Activated T-helper 2 cell treated with anti-CD3 and anti-CD28 coated beads, Interferon-gamma antibody, Interleukin-2, Interleukin-4, amounts not matched to agents 10 μg/mL and 5 μg/mL and 100 μg/mL, durations not matched to agents 14 hours and 24 hours and 36 hours (primary cell): ENCODE data around the gene TES. TPM values are rescaled to one million over a fixed set of nuclear protein-coding genes. Genes with fewer than 3 reads are reported as not detected.
A peak's percentile ranks its signal among the peaks of the same experiment; 100 is the strongest.

ENCODE experiments used
- DNase-seq: peaks from one replicate; pipeline ENCODE4 v3.0.0; 2021; ENCODE audit warnings: low spot score
- H3K27ac Mint-ChIP-seq: one replicate; pipeline ENCODE4 v1.8.0; 2021; ENCODE audit warnings: mixed read lengths
- H3K27me3 Mint-ChIP-seq: one replicate; pipeline ENCODE4 v1.8.0; 2021; ENCODE audit warnings: low read depth, mixed read lengths
- H3K36me3 Mint-ChIP-seq: one replicate; pipeline ENCODE4 v1.8.0; 2021; ENCODE audit warnings: low read depth, mixed read lengths
- H3K4me1 Mint-ChIP-seq: one replicate; pipeline ENCODE4 v1.8.0; 2021; ENCODE audit warnings: low read depth, mixed read lengths
- H3K4me3 Mint-ChIP-seq: one replicate; pipeline ENCODE4 v1.8.0; 2021; ENCODE audit warnings: low read depth, mild to moderate bottlenecking, moderate library complexity, mixed read lengths
- H3K9me3 Mint-ChIP-seq: one replicate; pipeline ENCODE4 v1.8.0; 2021; ENCODE audit warnings: mixed read lengths
- intact Hi-C: fragments of 100-400 bp; cut with micrococcal nuclease; formaldehyde crosslinking; loops from one replicate; pipeline ENCODE4 v1.15.1; 2023
- total RNA-seq: library from RNA; stranded (reverse); gene quantifications from 2 replicates; pipeline ENCODE4 v1.2.3, GENCODE V29; 2022

TES gene
- total RNA-seq, 1 donor from 2014 or later, result 44.3 TPM

- no peaks in the 10 kb centered on the region for H3K27me3 Mint-ChIP-seq
- intact Hi-C loops, result loop anchor here (5.0 to 10.0 kb wide), 4 partner anchors 33 to 800 kb away; partner anchors contain the start of genes CAPZA2 and ST7
- H3K4me1 Mint-ChIP-seq, result peaks cover 71% of the 10 kb centered on the region
- H3K27ac Mint-ChIP-seq, result no peak overlapping the region
- H3K9me3 Mint-ChIP-seq, result no peaks in the 10 kb centered on the region
- no peak for DNase-seq
- peaks cover 28% of the 10 kb centered on the region for H3K36me3 Mint-ChIP-seq
- no peak overlapping the region for H3K4me3 Mint-ChIP-seq
Measured at GRCh38 chr7:116214921-116215320, 4.6 kb downstream of the TES start.

GRCh38 chr7:116215551-116215950 lies 5.2 kb downstream of the TES start:
- H3K27ac Mint-ChIP-seq, result no peak overlapping the region

GRCh38 chr7:116216956-116217571 lies 6.7 kb downstream of the TES start:
- H3K27me3 Mint-ChIP-seq, result no peaks in the 10 kb centered on the region
- intact Hi-C loops, result loop anchor here (5.0 to 10.0 kb wide), 3 partner anchors 35 to 798 kb away; partner anchors contain the start of gene ST7
- no peaks in the 10 kb centered on the region for H3K9me3 Mint-ChIP-seq
- no peak for DNase-seq
- no peak overlapping the region for H3K4me3 Mint-ChIP-seq
- H3K36me3 Mint-ChIP-seq, result peaks cover 28% of the 10 kb centered on the region
- H3K27ac Mint-ChIP-seq, result no peak overlapping the region
- H3K4me1 Mint-ChIP-seq, result peaks cover 70% of the 10 kb centered on the region

More at GRCh38 chr7:116215551-116215950, 5.2 kb downstream of the TES start:
- intact Hi-C loops, result loop anchor here (5.0 to 10.0 kb wide), 3 partner anchors 33 to 799 kb away; partner anchors contain the start of gene ST7
- peaks cover 28% of the 10 kb centered on the region for H3K36me3 Mint-ChIP-seq
- no peak for DNase-seq
- no peaks in the 10 kb centered on the region for H3K9me3 Mint-ChIP-seq
- H3K27me3 Mint-ChIP-seq, result no peaks in the 10 kb centered on the region
- H3K4me1 Mint-ChIP-seq, result peaks cover 70% of the 10 kb centered on the region
- no peak overlapping the region for H3K4me3 Mint-ChIP-seq

GRCh38 chr7:116218051-116218645 lies 7.8 kb downstream of the TES start:
- H3K4me1 Mint-ChIP-seq, result peaks cover 63% of the 10 kb centered on the region
- H3K9me3 Mint-ChIP-seq, result no peaks in the 10 kb centered on the region
- H3K27ac Mint-ChIP-seq, result no peak overlapping the region
- DNase-seq, result no peak
- no peak overlapping the region for H3K4me3 Mint-ChIP-seq
- intact Hi-C loops, result loop anchor here (5.0 to 10.0 kb wide), 3 partner anchors 36 to 797 kb away; partner anchors contain the start of gene ST7
- H3K36me3 Mint-ChIP-seq, result peaks cover 23% of the 10 kb centered on the region
- no peaks in the 10 kb centered on the region for H3K27me3 Mint-ChIP-seq

- no peak overlapping the region for H3K4me3 Mint-ChIP-seq
- peaks cover 62% of the 10 kb centered on the region for H3K4me1 Mint-ChIP-seq
- no peak overlapping the region for H3K27ac Mint-ChIP-seq
- peaks cover 21% of the 10 kb centered on the region for H3K36me3 Mint-ChIP-seq
- H3K9me3 Mint-ChIP-seq, result no peaks in the 10 kb centered on the region
- intact Hi-C loops, result loop anchor here (5.0 to 10.0 kb wide), 3 partner anchors 36 to 796 kb away; partner anchors contain the start of gene ST7
- no peak for DNase-seq
- no peaks in the 10 kb centered on the region for H3K27me3 Mint-ChIP-seq
Measured at GRCh38 chr7:116218747-116219146, 8.4 kb downstream of the TES start.

GRCh38 chr7:116219288-116219687 lies 8.9 kb downstream of the TES start:
- intact Hi-C loops, result loop anchor here (5.0 to 10.0 kb wide), 3 partner anchors 37 to 796 kb away; partner anchors contain the start of gene ST7
- no peaks in the 10 kb centered on the region for H3K27me3 Mint-ChIP-seq
- no peak overlapping the region for H3K27ac Mint-ChIP-seq
- peaks cover 62% of the 10 kb centered on the region for H3K4me1 Mint-ChIP-seq
- H3K9me3 Mint-ChIP-seq, result no peaks in the 10 kb centered on the region
- H3K36me3 Mint-ChIP-seq, result peaks cover 19% of the 10 kb centered on the region
- H3K4me3 Mint-ChIP-seq, result no peak overlapping the region
- DNase-seq, result no peak

- intact Hi-C loops, result loop anchor here (5.0 to 10.0 kb wide), 3 partner anchors 38 to 795 kb away; partner anchors contain the start of gene ST7
- Mint-ChIP-seq H3K27ac (no peak overlapping the region), H3K27me3 (no peaks in the 10 kb centered on the region), H3K9me3 (no peaks in the 10 kb centered on the region), H3K36me3 (peaks cover 16% of the 10 kb centered on the region), H3K4me1 (peaks cover 62% of the 10 kb centered on the region), H3K4me3 (no peak overlapping the region)
- no peak for DNase-seq
Measured at GRCh38 chr7:116219834-116220233, 9.5 kb downstream of the TES start.

- peaks cover 7% of the 10 kb centered on the region for H3K36me3 Mint-ChIP-seq
- no peaks in the 10 kb centered on the region for H3K27me3 Mint-ChIP-seq
- peaks cover 57% of the 10 kb centered on the region for H3K4me1 Mint-ChIP-seq
- intact Hi-C loops, result no loop called here
- no peak overlapping the region for H3K27ac Mint-ChIP-seq
- DNase-seq, result no peak
- H3K9me3 Mint-ChIP-seq, result no peaks in the 10 kb centered on the region
- no peak overlapping the region for H3K4me3 Mint-ChIP-seq
Measured at GRCh38 chr7:116222501-116222900, 12.2 kb downstream of the TES start.

- H3K4me1 Mint-ChIP-seq, result peaks cover 53% of the 10 kb centered on the region
- no peaks in the 10 kb centered on the region for H3K9me3 Mint-ChIP-seq
- H3K4me3 Mint-ChIP-seq, result no peak overlapping the region
- H3K27me3 Mint-ChIP-seq, result no peaks in the 10 kb centered on the region
- no peak overlapping the region for H3K27ac Mint-ChIP-seq
- DNase-seq, result no peak
- H3K36me3 Mint-ChIP-seq, result peaks cover 7% of the 10 kb centered on the region
- intact Hi-C loops, result no loop called here
Measured at GRCh38 chr7:116223588-116223987, 13.2 kb downstream of the TES start.

- intact Hi-C loops, result loop anchor here (1.0 kb wide), 1 partner anchor 13 kb away; no protein-coding TSS in a partner anchor
- peaks cover 7% of the 10 kb centered on the region for H3K36me3 Mint-ChIP-seq
- no peak for DNase-seq
- H3K4me3 Mint-ChIP-seq, result peak overlapping the region; percentile 47
- H3K27ac Mint-ChIP-seq, result peak overlapping the region; percentile 50
- no peaks in the 10 kb centered on the region for H3K27me3 Mint-ChIP-seq
- peaks cover 52% of the 10 kb centered on the region for H3K4me1 Mint-ChIP-seq
- no peaks in the 10 kb centered on the region for H3K9me3 Mint-ChIP-seq
Measured at GRCh38 chr7:116224492-116225098, 14.3 kb downstream of the TES start.

- intact Hi-C loops, result no loop called here
- no peak for DNase-seq
- Mint-ChIP-seq H3K9me3 (no peaks in the 10 kb centered on the region), H3K27me3 (no peaks in the 10 kb centered on the region), H3K36me3 (peaks cover 7% of the 10 kb centered on the region), H3K4me1 (peaks cover 63% of the 10 kb centered on the region), H3K4me3 (no peak overlapping the region), H3K27ac (no peak overlapping the region)
Measured at GRCh38 chr7:116225860-116226259, 15.5 kb downstream of the TES start.

- Mint-ChIP-seq H3K27me3 (no peaks in the 10 kb centered on the region), H3K9me3 (no peaks in the 10 kb centered on the region), H3K36me3 (peaks cover 5% of the 10 kb centered on the region), H3K4me1 (peaks cover 65% of the 10 kb centered on the region), H3K4me3 (no peak overlapping the region), H3K27ac (no peak overlapping the region)
- DNase-seq, result no peak
- intact Hi-C loops, result no loop called here
Measured at GRCh38 chr7:116226664-116227063, 16.3 kb downstream of the TES start.
